HCEC 1CT (cell line): ENCODE results near the gene ANKS3.

Experiments
- DNase-seq: peaks from one replicate; pipeline ENCODE4 v3.0.0-alpha.2; 2017

ANKS3 gene

DNA sequence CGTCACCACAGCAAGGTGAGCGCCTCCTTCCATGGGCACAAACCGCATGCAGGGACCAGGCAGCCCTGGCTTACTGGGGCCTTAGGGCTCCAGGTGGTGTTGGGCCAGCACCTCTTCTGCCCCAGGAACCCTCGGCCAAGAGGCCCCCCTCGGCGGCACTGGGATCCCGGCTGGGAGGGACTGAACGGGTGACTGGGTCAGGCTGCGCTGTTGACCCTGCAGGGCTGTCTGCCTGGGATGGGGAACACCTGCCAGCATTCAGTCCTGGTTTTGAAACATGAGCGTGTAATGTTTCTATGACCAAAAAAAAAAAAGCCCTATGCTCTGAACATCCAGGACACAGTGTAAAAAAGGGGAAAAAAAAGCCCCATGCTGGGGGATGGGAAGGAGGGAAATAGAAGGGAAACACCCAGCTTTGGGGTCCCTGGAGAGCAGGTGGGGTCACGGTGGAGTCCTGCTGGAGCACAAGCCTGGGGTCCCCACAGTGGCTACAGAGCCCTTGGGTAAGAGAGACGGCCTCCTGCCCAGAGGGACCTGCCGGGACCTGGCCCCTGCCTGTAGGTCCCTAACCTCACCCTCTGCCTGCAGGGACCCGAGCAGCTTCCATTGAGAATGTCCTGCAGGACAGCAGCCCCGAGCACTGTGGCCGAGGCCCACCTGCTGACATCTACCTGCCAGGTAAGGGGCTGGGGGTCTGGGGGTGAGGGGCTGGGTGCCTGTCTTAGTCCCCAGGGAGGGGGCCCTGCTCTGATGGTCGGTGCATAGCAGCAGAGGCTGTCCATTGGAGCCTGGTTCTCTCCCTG is 50.6 kb downstream of the ANKS3 start:
- DNase-seq: no peak

DNA sequence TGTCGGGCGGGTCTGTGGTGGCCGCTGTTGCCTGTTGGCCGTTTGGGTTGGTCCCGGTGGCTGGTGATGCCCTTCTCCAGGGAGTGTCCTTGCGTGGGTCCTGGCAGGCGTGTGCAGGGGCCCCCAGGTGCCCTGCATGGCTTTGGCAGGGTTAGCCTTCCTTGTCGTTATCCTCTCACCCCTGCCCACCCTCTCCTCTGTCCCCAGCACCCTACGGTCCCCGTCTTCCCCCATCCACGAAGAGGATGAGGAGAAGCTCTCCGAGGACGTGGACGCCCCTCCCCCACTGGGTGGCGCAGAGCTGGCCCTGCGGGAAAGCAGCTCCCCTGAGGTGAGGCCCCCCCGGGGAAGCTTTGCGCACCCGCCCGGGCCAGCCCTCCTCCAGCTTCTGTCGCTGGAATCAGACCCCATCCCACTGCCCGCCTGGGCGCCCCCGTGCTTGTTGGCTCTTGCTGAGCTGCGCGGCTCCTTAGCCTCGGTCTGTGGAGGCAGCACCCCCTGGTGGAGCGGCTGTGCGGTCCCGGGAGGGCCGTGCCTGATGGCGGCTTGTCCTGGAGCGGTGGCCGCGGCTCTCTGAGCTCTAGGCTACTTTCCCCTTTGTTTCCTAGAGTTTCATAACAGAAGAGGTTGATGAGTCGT is 51.3 kb downstream of the ANKS3 start:
- DNase-seq: no peak

DNA sequence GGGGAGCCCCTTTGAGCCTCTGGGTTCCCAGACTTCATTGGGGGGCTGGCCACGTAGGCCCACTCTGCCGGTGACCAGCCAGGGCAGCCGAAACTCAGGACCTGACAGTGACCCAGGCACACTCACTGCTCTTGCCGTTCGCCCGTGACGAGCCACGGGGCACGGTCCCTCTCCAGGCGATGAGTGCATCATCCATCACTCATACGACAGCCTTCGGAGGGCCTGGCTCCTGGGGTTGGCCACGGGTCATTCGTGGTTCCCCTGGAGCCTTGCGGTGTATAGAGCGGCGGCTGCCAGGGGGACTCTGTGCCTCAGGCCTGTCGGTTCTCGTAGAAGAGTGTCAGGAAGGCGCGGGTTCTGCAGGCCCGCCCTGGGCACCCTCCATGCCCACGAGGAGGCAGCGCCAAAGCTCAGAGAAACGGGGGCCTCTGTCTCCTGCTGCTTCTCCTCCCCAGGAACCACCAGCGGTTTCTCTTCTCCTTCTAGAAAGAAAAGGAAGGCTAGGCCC is 51.9 kb downstream of the ANKS3 start:
- no peak for DNase-seq

DNA sequence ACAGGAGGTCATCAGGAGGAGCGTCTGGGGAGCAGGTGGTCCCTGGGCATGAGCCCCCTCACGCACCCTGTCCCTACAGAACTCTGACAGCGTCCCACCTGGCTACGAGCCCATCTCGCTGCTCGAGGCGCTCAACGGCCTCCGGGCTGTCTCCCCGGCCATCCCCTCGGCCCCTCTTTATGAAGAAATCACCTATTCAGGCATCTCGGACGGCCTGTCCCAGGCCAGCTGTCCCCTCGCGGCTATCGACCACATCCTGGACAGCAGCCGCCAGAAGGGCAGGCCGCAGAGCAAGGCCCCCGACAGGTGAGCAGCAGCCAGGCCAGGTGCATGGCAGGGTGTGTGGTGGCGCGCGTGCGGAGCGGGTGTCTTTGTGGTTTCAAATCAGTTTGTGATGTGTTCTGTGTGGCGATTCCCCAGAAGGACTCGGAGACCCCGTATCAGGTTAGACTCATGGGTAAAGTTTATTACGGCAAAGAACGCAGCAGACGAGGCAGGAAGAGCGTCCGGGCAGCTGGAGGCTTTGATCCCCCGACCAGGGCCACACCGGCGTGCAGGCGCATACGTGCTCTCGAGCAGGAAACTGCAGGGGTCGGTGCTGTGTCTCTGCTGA is 52.5 kb downstream of the ANKS3 start:
- DNase-seq: no peak

DNA sequence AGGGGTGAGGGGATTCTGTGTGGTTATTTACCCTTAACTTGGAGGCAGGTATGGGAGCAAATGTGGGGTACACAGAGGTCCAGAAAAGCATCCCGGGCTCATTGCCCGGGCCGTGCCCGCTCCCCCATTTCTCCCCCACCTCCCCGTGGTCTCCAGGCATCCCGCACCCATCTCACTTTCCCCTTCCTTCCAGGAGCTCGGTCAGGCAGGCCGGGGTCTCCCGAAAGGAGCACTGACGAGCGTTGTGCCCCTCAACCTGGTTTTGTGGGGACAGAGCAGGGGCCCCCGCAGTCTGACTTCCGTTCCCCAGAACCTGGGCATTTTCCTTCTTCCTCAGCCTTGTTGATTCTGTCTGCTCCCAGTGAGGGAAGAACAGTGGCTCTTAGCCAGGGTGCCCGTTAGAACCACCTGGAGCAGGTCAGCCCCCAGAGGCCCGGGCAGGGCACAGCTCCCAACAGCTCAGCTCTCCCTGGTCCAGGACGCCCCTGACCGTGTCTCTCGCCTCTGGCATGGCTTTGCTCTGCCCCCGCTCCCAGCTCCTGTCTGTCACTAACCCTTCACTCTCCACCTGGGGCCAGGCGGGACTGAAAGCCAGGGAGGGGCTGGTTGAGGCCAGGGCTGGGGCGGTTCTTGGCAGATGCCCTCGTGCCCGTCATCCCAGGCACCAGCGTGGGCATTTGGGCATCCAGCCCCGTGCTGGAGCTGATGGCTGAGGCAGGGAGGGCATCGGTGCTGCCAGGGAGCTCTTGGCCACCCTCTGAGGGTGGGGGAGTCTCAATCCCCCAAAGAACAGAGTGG is 53.2 kb downstream of the ANKS3 start:
- DNase-seq: no peak

DNA sequence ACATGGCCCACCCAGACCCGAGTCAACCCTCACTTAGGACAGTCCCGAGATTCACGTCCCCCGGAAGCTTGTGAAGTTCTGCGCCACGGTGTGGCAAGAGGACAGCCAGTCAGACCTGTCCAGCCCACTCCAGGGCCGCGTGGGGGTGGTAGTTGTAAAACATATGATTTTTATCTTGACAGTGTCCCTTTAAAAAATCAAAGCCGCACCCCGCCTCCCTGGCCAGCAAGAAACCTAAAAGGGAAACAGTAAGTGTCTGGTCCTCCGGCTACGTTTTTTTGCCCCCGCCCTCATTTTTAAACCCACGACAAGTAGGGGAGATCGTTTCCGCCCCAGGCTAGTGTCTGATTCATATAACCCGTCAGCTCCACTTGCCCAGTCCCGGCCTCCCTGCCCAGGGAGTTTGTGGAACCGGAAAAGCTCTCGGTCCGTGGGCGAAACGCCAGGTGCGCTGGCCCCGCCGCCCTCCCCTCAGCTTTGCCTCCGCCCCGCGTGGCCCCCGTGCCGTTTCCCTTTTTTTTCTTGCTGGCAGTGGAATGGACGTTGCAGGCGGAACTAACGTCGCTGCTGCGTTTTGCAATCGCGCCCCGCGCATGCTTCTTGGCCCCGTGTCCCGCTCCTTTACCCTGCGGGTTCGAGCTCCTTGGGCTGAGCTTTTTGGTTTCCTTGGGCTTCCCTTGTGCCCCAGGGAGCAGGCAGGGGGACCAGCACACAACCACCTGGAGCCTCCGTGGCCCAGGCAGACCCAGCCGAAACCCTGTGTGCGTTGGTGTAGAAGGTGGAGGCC is 54.0 kb downstream of the ANKS3 start:
- DNase-seq: no peak

DNA sequence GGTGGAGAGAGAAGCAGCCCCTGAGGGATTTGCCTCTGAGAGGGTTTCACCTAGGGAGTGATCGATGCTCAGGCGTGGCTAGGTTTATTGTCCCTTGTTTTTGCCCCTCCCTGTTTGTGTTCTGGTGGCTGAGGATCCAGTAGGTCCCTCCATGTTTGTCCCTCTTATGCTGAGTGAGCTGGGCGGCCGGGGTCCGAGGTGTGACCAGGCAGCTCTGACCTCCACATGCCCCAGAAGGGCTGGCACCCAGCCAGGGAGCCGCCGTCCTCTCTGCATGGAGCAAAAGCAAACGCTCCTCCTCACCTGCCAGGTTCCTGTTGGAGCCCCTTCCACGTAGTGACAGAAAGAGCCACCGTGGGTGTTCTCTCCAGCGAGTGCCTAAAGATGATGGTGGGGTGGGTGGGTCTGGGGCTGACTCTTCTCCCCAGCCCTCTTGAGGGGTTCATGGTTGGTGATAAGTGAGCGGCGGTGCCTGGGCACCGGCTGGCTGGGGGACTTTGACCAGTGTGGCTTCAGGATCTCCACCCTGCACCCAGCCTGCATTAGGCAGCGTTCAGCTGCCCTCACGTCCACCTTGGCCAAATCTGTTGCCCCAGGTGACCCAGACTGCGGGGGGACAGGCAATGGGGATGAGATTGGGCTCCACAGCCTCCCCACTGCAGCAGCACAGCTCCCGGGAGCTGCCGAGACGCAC is 54.8 kb downstream of the ANKS3 start:
- no peak for DNase-seq

DNA sequence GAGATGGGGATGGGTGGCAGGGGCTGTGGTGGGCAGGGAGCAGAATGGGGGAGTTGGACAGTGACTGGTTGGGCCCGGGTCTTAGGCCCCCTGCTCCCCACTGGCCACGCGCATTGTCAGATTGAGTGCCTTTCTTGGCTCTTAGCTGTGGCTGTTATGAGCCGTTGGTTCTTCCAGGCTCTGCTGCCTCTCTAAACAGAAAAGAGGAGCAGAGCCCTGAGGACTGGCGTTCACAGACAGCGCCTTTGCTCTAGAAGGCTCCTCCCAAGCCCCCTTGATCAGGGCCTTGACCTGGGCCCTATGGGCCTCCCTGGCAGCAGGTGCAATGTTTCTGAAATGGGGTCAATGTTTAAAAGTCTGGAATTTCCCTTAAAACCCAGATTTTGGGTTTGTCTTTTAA is 55.5 kb downstream of the ANKS3 start:
- no peak for DNase-seq

DNA sequence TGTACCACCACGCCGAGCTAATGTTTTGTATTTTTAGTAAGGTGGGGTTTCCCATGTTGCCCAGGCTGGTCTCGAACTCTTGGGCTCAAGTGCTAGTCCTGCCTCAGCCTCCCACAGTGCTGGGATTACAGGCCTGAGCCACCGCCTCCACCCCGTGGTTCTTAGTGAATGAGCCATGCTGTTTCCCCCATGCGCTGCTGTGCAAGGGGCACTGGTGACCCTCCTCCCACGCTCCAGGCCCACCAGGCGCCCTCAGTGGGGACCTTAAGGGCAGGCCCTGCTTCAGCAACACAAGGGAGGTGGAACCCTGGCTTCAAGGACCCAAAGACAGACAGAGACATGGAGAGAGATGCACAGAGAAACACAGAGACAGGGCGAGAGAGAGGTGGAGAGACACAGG is 56.1 kb downstream of the ANKS3 start:
- DNase-seq: no peak

DNA sequence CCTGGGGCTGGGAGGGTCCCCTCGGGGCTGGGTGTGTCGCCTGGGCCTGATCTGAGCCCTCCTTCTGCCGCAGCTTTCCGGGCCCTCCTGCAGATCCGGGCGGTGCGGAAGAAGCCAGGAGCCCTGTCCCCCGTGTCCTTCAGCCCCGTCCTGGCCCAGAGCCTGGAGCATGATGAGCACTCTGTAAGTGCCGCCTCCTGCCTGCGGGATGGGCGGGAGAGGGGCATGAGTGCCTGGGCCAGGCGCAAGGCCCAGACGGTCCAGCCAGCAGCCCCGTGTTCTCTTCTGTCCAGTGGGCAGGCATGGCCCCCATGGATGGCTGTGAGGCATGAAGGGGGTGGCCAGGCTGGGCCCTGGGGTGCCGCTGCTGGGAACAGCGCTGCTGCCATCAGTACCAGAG is 56.7 kb downstream of the ANKS3 start:
- no peak for DNase-seq

DNA sequence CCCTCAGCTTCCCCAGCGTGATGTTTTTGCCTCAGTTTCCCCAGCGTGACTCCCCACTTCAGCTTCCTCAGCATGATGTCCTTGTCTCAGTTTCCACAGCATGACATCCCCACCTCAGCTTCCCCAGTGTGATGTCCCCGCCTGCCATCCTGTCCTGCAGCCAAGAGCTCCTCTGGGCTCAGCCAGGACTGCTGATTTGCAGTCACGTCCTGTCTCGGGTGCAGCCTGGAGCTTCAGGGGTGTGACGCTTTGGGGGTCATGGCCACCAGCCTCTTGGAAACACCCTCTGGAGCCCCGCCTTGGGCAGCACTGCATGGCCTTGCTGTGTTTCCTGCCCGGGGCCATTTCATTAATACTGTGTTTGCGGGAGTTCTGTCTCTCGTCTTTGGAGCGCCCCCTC is 57.2 kb downstream of the ANKS3 start:
- no peak for DNase-seq

DNA sequence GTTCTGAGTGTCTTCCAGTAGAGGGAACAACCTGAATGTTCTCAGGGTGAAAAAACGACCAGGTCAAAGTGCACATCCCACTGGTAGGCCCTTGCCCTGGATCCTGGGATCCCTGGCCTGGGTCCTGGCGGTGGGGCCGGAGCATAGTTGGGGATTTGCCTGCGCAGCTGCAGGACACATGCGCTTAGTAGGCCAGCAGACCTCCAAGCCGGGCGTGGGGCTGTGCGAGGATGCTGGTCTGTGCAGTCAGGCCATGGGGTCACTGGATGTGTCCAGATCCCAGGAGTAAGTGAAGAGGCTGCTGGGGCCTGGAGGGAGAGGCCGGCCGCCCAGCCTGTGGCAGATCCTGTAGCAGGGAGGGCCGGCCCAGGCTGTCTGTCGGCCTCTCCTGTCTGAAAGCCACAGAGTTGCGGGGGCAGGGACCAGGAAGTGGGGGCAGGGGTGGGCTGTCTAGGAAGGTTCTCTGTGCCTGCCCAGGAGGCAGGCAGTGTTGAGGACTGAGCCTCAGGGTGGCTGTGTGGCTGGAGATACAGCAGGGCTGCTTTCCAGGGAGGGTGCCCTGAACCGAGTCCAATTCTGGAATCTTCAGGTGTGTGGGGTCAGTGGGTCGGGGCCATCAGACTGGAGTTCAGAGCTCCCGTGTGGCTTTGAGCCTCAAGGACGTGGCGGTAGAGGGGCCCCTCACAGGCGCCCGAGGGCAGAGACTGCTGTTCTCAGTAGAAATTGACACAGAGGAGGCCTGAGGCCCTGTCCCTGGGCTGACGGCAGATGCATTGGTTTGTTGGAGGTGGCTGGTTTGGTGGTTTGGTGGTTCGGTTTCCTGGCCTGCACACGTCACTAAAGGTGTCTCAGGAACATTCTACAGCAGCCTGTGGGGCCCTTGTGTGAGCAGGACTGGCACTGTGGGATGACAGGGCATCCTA is 57.9 kb downstream of the ANKS3 start:
- DNase-seq: no peak

DNA sequence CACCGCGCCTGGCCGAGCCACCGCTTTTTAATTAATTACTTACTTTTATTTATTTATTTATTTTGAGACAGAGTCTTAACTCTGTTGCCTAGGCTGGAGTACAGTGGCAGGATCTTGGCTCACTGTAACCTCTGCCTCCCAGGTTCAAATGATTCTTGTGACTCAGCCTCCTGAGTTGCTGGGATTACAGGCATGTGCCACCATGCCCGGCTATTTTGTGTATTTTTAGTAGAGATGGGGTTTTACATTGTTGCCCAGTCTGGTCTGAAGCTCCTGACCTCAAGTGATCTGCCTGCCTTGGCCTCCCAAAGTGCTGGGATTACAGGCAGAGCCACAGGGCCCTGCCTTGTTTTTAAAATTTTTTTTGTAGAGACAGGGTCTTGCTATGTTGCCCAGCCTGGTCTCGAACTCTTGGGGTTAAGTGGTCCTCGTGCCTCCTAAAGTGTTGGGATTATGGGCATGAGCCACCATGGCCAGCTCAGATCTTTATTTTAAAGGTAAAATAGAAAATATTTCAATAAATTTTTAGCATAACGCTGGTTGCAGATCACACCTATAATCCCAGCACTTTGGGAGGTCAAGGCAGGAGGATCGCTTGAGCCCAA is 59.0 kb downstream of the ANKS3 start:
- no peak for DNase-seq

DNA sequence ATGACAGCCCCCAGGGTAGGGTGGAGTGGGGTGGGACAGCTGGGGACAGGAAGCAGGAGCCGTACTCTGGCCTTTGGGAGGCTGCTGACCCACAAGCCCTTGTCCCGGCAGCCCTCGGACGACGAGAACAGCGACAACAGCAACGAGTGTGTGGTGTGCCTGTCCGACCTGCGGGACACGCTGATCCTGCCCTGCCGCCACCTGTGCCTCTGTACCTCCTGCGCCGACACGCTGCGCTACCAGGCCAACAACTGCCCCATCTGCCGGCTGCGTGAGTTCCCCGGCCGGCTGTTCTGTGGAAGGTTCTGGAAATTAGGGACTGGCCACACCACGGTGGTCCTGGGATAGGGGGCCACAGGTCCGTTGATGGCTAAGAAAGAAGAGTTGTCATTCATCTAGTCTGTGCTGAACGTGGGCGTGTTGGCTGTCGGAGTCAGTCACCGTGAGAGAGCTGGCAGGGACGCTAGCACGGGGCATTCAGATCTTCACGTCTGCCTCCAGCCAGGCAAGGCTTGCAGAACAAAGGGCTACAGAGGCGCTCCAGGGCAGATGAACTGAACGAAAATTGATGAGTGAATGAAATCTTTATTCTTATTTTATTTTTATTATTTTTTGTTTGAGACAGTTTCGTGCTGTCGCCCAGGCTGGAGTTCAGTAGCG is 60.6 kb downstream of the ANKS3 start:
- no peak for DNase-seq

DNA sequence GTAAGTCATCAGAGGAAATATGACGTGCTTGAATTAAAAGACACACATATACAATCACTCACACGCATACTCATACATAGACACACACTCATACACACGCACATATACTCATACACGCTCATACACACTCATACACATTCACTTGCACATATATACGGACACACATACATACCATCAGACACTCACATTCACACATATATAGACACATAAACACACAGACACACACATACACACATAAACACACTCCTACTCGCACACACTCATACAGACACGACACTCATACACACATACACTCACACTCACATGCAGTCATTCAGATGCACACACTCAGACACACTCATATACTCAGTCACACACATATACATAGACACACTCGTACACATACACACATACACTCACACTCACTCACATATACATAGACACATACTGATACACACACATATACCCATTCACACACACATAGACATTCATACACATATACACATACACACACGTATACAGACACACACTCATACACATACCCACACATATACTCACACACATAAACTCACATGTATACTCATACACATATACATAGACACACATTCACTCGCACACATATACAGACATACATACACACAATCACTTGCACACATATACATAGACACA is 65.6 kb downstream of the ANKS3 start:
- DNase-seq: no peak

DNA sequence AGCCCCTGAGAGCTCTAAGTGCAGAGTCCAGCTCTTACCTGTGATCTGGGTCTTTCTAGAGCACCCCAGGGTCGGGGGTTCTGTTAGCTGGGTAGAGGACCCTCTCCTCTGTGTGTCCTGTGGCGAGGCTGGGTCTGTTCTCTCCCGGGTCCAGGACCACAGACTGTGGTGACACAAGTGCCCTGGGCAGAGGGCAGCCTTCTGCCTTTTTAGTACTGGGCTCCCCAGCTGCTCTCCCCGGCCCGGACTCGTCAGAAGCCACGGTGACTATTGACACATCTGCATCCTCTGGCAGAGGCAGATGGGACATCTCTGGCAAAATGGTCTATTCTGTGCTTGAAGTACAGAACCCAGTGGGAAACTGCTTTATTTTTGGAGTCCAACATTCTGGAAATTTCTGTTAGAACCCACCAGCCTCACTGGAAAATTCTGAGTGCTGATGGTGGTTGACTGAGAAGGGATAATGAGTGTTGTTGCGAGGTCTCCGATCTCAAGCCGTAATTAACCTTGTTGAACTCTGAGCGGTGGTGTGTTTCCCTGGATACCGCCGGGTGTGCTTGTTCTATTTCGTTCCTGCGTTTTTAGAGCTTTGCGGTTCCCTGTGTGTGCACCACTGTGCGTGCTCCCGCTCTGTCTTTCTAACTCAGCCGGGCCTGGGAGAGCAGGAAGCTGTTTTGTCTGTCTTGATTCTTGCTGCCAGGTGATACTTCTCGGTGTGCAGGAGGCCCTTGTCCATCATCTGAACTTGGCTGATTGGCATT is 66.7 kb downstream of the ANKS3 start:
- no peak for DNase-seq

DNA sequence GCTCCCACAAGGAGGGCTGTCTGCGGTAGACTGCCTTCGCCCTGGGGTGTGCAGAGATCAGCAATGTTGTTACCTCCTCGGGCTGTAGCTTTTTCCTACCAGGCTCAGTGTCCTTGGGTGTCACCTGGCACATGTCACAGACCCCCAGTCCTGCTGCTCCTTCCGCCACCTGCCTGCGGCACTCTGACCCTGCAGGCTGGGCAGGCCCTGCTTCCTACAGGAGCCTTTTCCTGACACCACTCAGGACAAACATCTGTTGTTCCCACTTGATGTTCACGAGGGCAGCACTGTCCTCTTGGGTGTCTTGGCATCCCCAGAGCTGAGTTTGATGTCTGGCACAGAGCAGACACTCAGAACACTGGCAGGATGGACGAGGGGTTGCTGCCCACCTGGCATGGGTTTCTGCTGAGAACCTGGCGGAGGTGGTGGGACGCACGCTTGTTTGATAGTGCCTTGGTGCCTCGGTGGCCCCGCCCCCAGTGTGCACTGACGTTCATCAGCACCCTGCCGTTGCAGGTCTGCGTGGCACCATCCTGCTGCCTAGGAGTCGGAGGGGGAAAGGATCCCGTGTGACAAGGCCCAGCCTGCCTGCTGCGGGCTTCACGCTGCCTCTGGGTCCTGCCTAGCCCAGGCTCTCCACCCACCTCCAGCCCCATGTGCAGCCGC is 67.4 kb downstream of the ANKS3 start:
- no peak for DNase-seq
